Body of pancreas (tissue), 4 donors: ENCODE measurements around the gene CDC42EP2.

ENCODE experiments used
- POLR2A ChIP-seq, 3 donors: fragments of 450-650 bp; IDR thresholded peaks; one replicate each; pipeline ENCODE4 v1.6.1; 2016; ENCODE audit warnings: antibody characterized with exemption in 3 of 3, mild to moderate bottlenecking in 2 of 3
- TF ChIP-seq, protein P1 (sequence below), 7 experiments: fragments of 450-650 bp in 4 of 7; fragments of 200-600 bp in 3 of 7; sonication (generic) in 3 of 7; IDR thresholded peaks; one replicate each; pipeline ENCODE4 v1.5.1; 2016 to 2019; ENCODE audit warnings: antibody characterized with exemption in 7 of 7

- TF ChIP-seq, protein P1, sequence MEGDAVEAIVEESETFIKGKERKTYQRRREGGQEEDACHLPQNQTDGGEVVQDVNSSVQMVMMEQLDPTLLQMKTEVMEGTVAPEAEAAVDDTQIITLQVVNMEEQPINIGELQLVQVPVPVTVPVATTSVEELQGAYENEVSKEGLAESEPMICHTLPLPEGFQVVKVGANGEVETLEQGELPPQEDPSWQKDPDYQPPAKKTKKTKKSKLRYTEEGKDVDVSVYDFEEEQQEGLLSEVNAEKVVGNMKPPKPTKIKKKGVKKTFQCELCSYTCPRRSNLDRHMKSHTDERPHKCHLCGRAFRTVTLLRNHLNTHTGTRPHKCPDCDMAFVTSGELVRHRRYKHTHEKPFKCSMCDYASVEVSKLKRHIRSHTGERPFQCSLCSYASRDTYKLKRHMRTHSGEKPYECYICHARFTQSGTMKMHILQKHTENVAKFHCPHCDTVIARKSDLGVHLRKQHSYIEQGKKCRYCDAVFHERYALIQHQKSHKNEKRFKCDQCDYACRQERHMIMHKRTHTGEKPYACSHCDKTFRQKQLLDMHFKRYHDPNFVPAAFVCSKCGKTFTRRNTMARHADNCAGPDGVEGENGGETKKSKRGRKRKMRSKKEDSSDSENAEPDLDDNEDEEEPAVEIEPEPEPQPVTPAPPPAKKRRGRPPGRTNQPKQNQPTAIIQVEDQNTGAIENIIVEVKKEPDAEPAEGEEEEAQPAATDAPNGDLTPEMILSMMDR (IDR thresholded peaks at IDR 0.05), result no peak
- TF ChIP-seq POLR2A (IDR thresholded peaks at IDR 0.05), result no peak
These were observed 36.8 kb downstream of the CDC42EP2 start for GRCh38 chr11:65351511-65351910.
